K562 (cell line): ENCODE results near the gene TMSB15B. TPM values are rescaled to one million over a fixed set of nuclear protein-coding genes. Genes with fewer than 3 reads are reported as not detected.

Source experiments
- ATAC-seq: fragments of 200-7000 bp; cut with Tn5 transposase; 3 replicates; pipeline ENCODE4 v1.9.1; 2020; ENCODE audit warnings: moderate library complexity
- BruUV-seq: library from RNA; stranded (reverse); fragments of 400-500 nt; replicated peaks from 2 replicates; lab custom pipeline; 2021; lab: Mats Ljungman, UMichigan
- CTCF ChIA-PET: fragments of 300-600 bp; formaldehyde crosslinking; extraction: SDS; loops from one replicate; lab custom pipeline; 2021; ENCODE audit warnings: low intra/inter-chr PET ratio; lab: Yijun Ruan, JAX
- POLR2A ChIA-PET: fragments of 300-600, 350-650 bp; sonication (Branson Sonifier 250); formaldehyde crosslinking; extraction: SDS; loops from one replicate; lab custom pipeline; 2021; ENCODE audit warnings: antibody characterized with exemption, inconsistent platforms; lab: Yijun Ruan, JAX
- DNase-seq, 4 experiments: peaks; one replicate each; pipeline versions ENCODE4 v3.0.0 to v3.0.0-alpha.2; 2011 to 2018; ENCODE audit warnings: low spot score in 3 of 4, mixed read lengths in 3 of 4; ENCODE audit errors: extremely low read depth in 1 of 4
- FAIRE-seq: peaks from 2 replicates; lab custom pipeline; 2011; peaks lifted over from hg19 to GRCh38; lab: Jason Lieb, UNC
- H2AFZ ChIP-seq: 2 replicates; pipeline ENCODE4 v1.6.0; 2011; ENCODE audit warnings: low read depth, low read length, control low read depth, inconsistent platforms
- H3K27ac ChIP-seq: fragments of 200-600 bp; 3 replicates; pipeline ENCODE4 v1.8.0; 2011; ENCODE audit warnings: low read depth, mild to moderate bottlenecking, control low read depth, inconsistent platforms, low read length, moderate library complexity, mixed read lengths; ENCODE audit errors: extremely low read depth
- H3K27me3 ChIP-seq, 2 experiments: fragments of 300-600 bp in 1 of 2; 2 replicates in 1 of 2; 3 replicates in 1 of 2; pipeline versions ENCODE4 v1.6.0 to v1.8.0; 2011; ENCODE audit warnings: inconsistent platforms in 2 of 2, low read length in 2 of 2, mild to moderate bottlenecking in 1 of 2, mixed read lengths in 1 of 2, moderate library complexity in 1 of 2; ENCODE audit not compliant: control insufficient read depth in 2 of 2, insufficient read depth in 2 of 2
- H3K36me3 ChIP-seq: fragments of 300-600 bp; 3 replicates; pipeline ENCODE4 v1.8.0; 2011; ENCODE audit warnings: mild to moderate bottlenecking, low read length, inconsistent platforms; ENCODE audit not compliant: control insufficient read depth, insufficient read depth
- H3K4me1 ChIP-seq, 2 experiments: fragments of 200-600 bp in 1 of 2; replicated peaks in 1 of 2; 2 replicates in 1 of 2; 3 replicates in 1 of 2; pipeline versions ENCODE4 v1.5.1 to v1.8.0; 2011; ENCODE audit warnings: inconsistent platforms in 2 of 2, low read length in 2 of 2, mild to moderate bottlenecking in 1 of 2, mixed read lengths in 1 of 2, moderate library complexity in 1 of 2; ENCODE audit not compliant: control insufficient read depth in 2 of 2, insufficient read depth in 2 of 2
- H3K4me2 ChIP-seq: 2 replicates; pipeline ENCODE4 v1.6.1; 2011; ENCODE audit warnings: low read length, control low read depth, inconsistent platforms, mixed read lengths; ENCODE audit not compliant: insufficient read depth
- H3K4me3 ChIP-seq: fragments of 200-600 bp; sonication (generic), shearing (Covaris generic); 2 replicates; pipeline ENCODE4 v1.5.1; 2016; ENCODE audit warnings: control low read depth, inconsistent platforms
- H3K79me2 ChIP-seq: fragments of 200-600 bp; 3 replicates; pipeline ENCODE4 v1.8.0; 2011; ENCODE audit warnings: low read length, inconsistent platforms; ENCODE audit not compliant: control insufficient read depth, insufficient read depth
- H3K9ac ChIP-seq, 2 experiments: 2 replicates each; pipeline versions ENCODE4 v1.6.0 to v1.6.1; 2011; ENCODE audit warnings: low read depth in 2 of 2, low read length in 2 of 2, control low read depth in 1 of 2, inconsistent platforms in 1 of 2, mild to moderate bottlenecking in 1 of 2, mixed read lengths in 1 of 2; ENCODE audit not compliant: insufficient read depth in 1 of 2
- H3K9me1 ChIP-seq: one replicate; pipeline ENCODE4 v1.6.0; 2011; ENCODE audit warnings: inconsistent platforms, mild to moderate bottlenecking, low read length, moderate library complexity; ENCODE audit not compliant: control insufficient read depth, insufficient read depth
- H3K9me3 ChIP-seq: replicated peaks from 2 replicates; pipeline ENCODE4 v1.5.1; 2011; ENCODE audit warnings: low read depth, low read length, inconsistent platforms; ENCODE audit not compliant: control insufficient read depth, insufficient read depth
- H4K20me1 ChIP-seq: replicated peaks from 2 replicates; pipeline ENCODE4 v1.6.1; 2011; ENCODE audit warnings: low read length, inconsistent platforms, mixed read lengths; ENCODE audit not compliant: control insufficient read depth, insufficient read depth
- BACH1 ChIP-seq: fragments of 200-800 bp; sonication (Bioruptor generic); IDR thresholded peaks from 2 replicates; pipeline ENCODE4 v1.6.1; 2016; ENCODE audit warnings: missing genetic modification characterization, missing compliant biosample characterization
- MAFG ChIP-seq: fragments of 450-650 bp; conservative IDR thresholded peaks from 2 replicates; pipeline ENCODE4 v1.6.1; 2016; ENCODE audit warnings: missing genetic modification characterization, missing compliant biosample characterization
- MAFK ChIP-seq: IDR thresholded peaks from 2 replicates; pipeline ENCODE4 v1.6.1; 2011; ENCODE audit warnings: low read length, improper control_type of control experiment
- MGA ChIP-seq: fragments of 450-650 bp; IDR thresholded peaks from 2 replicates; pipeline ENCODE4 v1.6.1; 2016; ENCODE audit warnings: mild to moderate bottlenecking, moderate library complexity
- NFE2L1 ChIP-seq: fragments of 450-650 bp; IDR thresholded peaks from 2 replicates; pipeline ENCODE4 v1.6.1; 2016; ENCODE audit warnings: missing genetic modification characterization, low read depth, mild to moderate bottlenecking, missing compliant biosample characterization, moderate library complexity, borderline replicate concordance
- SMC3 ChIP-seq: conservative IDR thresholded peaks from 2 replicates; pipeline ENCODE4 v1.6.1; 2011; ENCODE audit warnings: low read depth, low read length, improper control_type of control experiment; ENCODE audit not compliant: insufficient read depth
- ZNF316 ChIP-seq: fragments of 450-650 bp; IDR thresholded peaks from 2 replicates; pipeline ENCODE4 v1.6.1; 2016
- WGBS: fragments of 100-300 bp; shearing (Covaris generic); methylation state at CpG from one replicate; pipeline ENCODE4 v1.1.6; 2016; ENCODE audit warnings: low coverage, mixed read lengths; ENCODE audit not compliant: insufficient coverage; ENCODE audit errors: missing lambda C conversion rate; 5-methylcytosine and 5-hydroxymethylcytosine counted together
- in situ Hi-C: fragments of 300-500 bp; cut with MboI; formaldehyde crosslinking; loops from 4 replicates; pipeline ENCODE4 v1.15.0; 2018; ENCODE audit warnings: inconsistent platforms, mixed read lengths
- intact Hi-C: fragments of 100-400 bp; cut with micrococcal nuclease; formaldehyde crosslinking; loops from 2 replicates; pipeline ENCODE4 v1.14.2; 2022
- polyA plus RNA-seq, 8 experiments: library from polyadenylated mRNA; depleted of rRNA in 4 of 8; stranded (reverse) in 5 of 8; unstranded in 3 of 8; fragments of >200 nt; fragmentation: Nextera tagmentation in 2 of 8; fragmentation: Illumina TruSeq in 1 of 8; extraction: Ambion mirVana in 2 of 8; extraction: Trizol in 1 of 8; gene quantifications; 2 replicates each; pipeline versions ENCODE4 v1.2.1 to v1.2.3, GENCODE V29; 2011 to 2014; ENCODE audit warnings: inconsistent platforms in 1 of 8, missing spikeins in 1 of 8
- total RNA-seq, 7 experiments: library from RNA; depleted of rRNA in 6 of 7; stranded (reverse); fragments of >200 nt in 6 of 7; fragmentation: Illumina TruSeq in 2 of 7; extraction: Trizol in 2 of 7; gene quantifications; 2 replicates each; pipeline versions ENCODE4 v1.2.1 to v1.2.3, GENCODE V29; 2011 to 2021; ENCODE audit warnings: low replicate concordance in 1 of 7

TMSB15B gene
- total and polyA plus RNA-seq, 9 of the 15 experiments (the other 6 are each of a cell fraction or from before 2014, with no cell fraction given), result 0.05 to 0.77 (median 0.32) TPM; not detected in 4

GRCh38 chrX:103941201-103941975 is 21.0 kb upstream of the TMSB15B start:
- no peaks in the 10 kb centered on the region for H3K9me1 ChIP-seq
- no peaks in the 10 kb centered on the region for H3K27me3 ChIP-seq
- H2AFZ ChIP-seq, result peak overlapping the region; percentile 34
- H3K4me2 ChIP-seq, result no peak overlapping the region; the same call in 1 of the 2 replicates
- ATAC-seq (peak; percentile 70), FAIRE-seq (peak; percentile 70), DNase-seq (peak; percentile 25 to 28 (median 26))
- H3K9me3 ChIP-seq, result no peaks in the 10 kb centered on the region
- no TSS peak for BruUV-seq
- CTCF ChIA-PET, result no interaction called here
- no peaks in the 10 kb centered on the region for H3K36me3 ChIP-seq
- no peaks in the 10 kb centered on the region for H3K79me2 ChIP-seq
- H3K27ac ChIP-seq, result no peak overlapping the region
- H3K4me1 ChIP-seq, result peaks cover 0 to 3% of the 10 kb centered on the region in 2 experiments; a peak in 3 of 5 replicates
- no peaks in the 10 kb centered on the region for H4K20me1 ChIP-seq
- in situ Hi-C loops, result no loop called here
- intact Hi-C loops, result loop anchor here (1.0 kb wide), 1 partner anchor 96 kb away; no protein-coding TSS in a partner anchor
- POLR2A ChIA-PET, result no interaction called here
- H3K4me3 ChIP-seq, result no peak overlapping the region
- H3K9ac ChIP-seq, result no peak overlapping the region
- 0% methylated on average over 3 of the region's 3 CpGs for WGBS
- TF ChIP-seq MAFG (tag), result peak; percentile 87
- peak; percentile 60; the same call in 1 of the 2 replicates for TF ChIP-seq MAFK
- 0 out of 2 replicates have a peak, but pooled peaks have one; percentile 16 for TF ChIP-seq SMC3
- TF ChIP-seq ZNF316, result peak; percentile 97
- peak; percentile 45; the same call in 1 of the 2 replicates for TF ChIP-seq BACH1 (tag)
- peak; percentile 52; the same call in 1 of the 2 replicates for TF ChIP-seq NFE2L1 (tag)
- TF ChIP-seq MGA, result 0 out of 2 replicates have a peak, but pooled peaks have one; percentile 24
